Ovary (tissue), 9 donors: ENCODE results near the gene POR. TPM values are rescaled to one million over a fixed set of nuclear protein-coding genes. Genes with fewer than 3 reads are reported as not detected.

Experiments
- DNase-seq, 5 donors: peaks; one replicate each; pipeline ENCODE4 v3.0.0-alpha.2; 2019 to 2020
- H3K27ac ChIP-seq, 2 donors: fragments of 200-600 bp; one replicate each; pipeline versions ENCODE4 v1.5.1 to v1.8.0; 2019 to 2022
- H3K27me3 ChIP-seq: fragments of 200-600 bp; one replicate; pipeline ENCODE4 v1.8.0; 2022
- H3K36me3 ChIP-seq: fragments of 200-600 bp; sonication (generic); one replicate; pipeline ENCODE4 v1.5.1; 2019
- H3K4me1 ChIP-seq: one replicate; pipeline ENCODE4 v1.8.1; 2013; ENCODE audit warnings: mild to moderate bottlenecking, moderate library complexity; ENCODE audit not compliant: insufficient read depth
- H3K4me3 ChIP-seq: fragments of 200-600 bp; sonication (generic); one replicate; pipeline ENCODE4 v1.5.1; 2017
- H3K9me3 ChIP-seq, 2 donors: fragments of 200-600 bp in 1 of 2; sonication (generic) in 1 of 2; one replicate each; pipeline versions ENCODE4 v1.5.1 to v1.8.1; 2013 to 2019; ENCODE audit warnings: mild to moderate bottlenecking in 1 of 2, moderate library complexity in 1 of 2
- CTCF ChIP-seq, 3 donors: fragments of 450-650 bp in 2 of 3; fragments of 200-600 bp in 1 of 3; IDR thresholded peaks; one replicate each; pipeline versions ENCODE4 v1.5.1 to v1.8.0; 2016 to 2022; ENCODE audit warnings: antibody characterized with exemption in 3 of 3, mild to moderate bottlenecking in 1 of 3
- EP300 ChIP-seq: sonication (generic); formaldehyde crosslinking; IDR thresholded peaks from one replicate; pipeline ENCODE4 v1.6.1; 2017; ENCODE audit warnings: antibody characterized with exemption
- POLR2A ChIP-seq: fragments of 450-650 bp; IDR thresholded peaks from one replicate; pipeline ENCODE4 v1.6.1; 2017; ENCODE audit warnings: antibody characterized with exemption, mild to moderate bottlenecking, moderate library complexity
- WGBS, 3 donors: extraction: QIAGEN DNeasy Blood & Tissue Kit in 1 of 3; methylation state at CpG; one replicate each; pipeline versions ENCODE4 v1.1.5 to v1.1.7; 2013 to 2017; 5-methylcytosine and 5-hydroxymethylcytosine counted together
- intact Hi-C, 4 donors: fragments of 100-400 bp; cut with DNase I; formaldehyde crosslinking; loops; one replicate each; pipeline versions ENCODE4 v1.11.0 to v1.15.1; 2022 to 2023
- polyA plus RNA-seq, 2 donors: library from polyadenylated mRNA; stranded (reverse); fragments of 200-250 nt in 1 of 2; fragments of 350-450 nt in 1 of 2; fragmentation: Illumina TruSeq in 1 of 2; extraction: RNeasy Lipid Tissue Mini Kit (QIAGEN cat#74804) in 1 of 2; gene quantifications; one replicate each; pipeline ENCODE4 v1.2.3, GENCODE V29; 2013 to 2014
- total RNA-seq, 7 donors: library from RNA; depleted of rRNA in 2 of 7; stranded (reverse); fragments of >200 nt in 2 of 7; fragmentation: NEBNext Ultra II Directional in 3 of 7; extraction: Animal tissue kit (Norgen Biotek cat#: 25700) in 3 of 7; gene quantifications; one replicate each; pipeline versions ENCODE4 v1.1.0 to v1.2.4, GENCODE V29; 2016 to 2023
- donor health status: DM: no; HTN: no; CAD: no; lungs with moderate emphysema.
- donor health status: DM: no; HTN: no; CAD: no.
- donor health status: Bipolar disorder and iron deficiency.
- donor health status: DM: yes; HTN: yes; CAD: no.
- donor health status: DM: no; HTN: no; CAD: no.
- donor health status: DM: yes; HTN: yes; CAD: no.

The POR gene
- total and polyA plus RNA-seq, 9 donors, result 71.8 to 191 (median 144) TPM

GRCh38 chr7:75867390-75867717 is 47.6 kb upstream of the POR start:
- intact Hi-C loops, result loop anchor here in 1 of 4 donors (2.0 kb wide), 1 partner anchor 153 kb away; no protein-coding TSS in a partner anchor
- 74 to 84% (median 78%) methylated on average over 4 of the region's 4 CpGs for WGBS, 3 donors
- DNase-seq, result no peak

GRCh38 chr7:75868153-75868552 is 46.8 kb upstream of the POR start:
- peaks cover 13% of the 10 kb centered on the region for H3K4me1 ChIP-seq
- H3K36me3 ChIP-seq, result no peaks in the 10 kb centered on the region
- no peak for DNase-seq
- intact Hi-C loops, result no loop called here
- no peak overlapping the region for H3K4me3 ChIP-seq
- no peak overlapping the region for H3K27ac ChIP-seq
- WGBS, 3 donors, result 88 to 95% (median 89%) methylated on average over 2 of the region's 2 CpGs
- no peaks in the 10 kb centered on the region for H3K27me3 ChIP-seq
- TF ChIP-seq POLR2A (no peak), EP300 (no peak), CTCF (IDR thresholded peaks at IDR 0.05) (no peak)
- H3K9me3 ChIP-seq, result no peaks in the 10 kb centered on the region

More at GRCh38 chr7:75867390-75867717, 47.6 kb upstream of the POR start:
- Histone ChIP-seq H3K36me3 (no peaks in the 10 kb centered on the region), H3K4me1 (peaks cover 11% of the 10 kb centered on the region), H3K27ac (no peak overlapping the region), H3K9me3 (no peaks in the 10 kb centered on the region), H3K27me3 (no peaks in the 10 kb centered on the region), H3K4me3 (no peak overlapping the region)
- TF ChIP-seq CTCF (IDR thresholded peaks at IDR 0.05), result no peak
- TF ChIP-seq EP300, result no peak
- no peak for TF ChIP-seq POLR2A

- H3K4me1 ChIP-seq, result peaks cover 10% of the 10 kb centered on the region
- TF ChIP-seq CTCF (IDR thresholded peaks at IDR 0.05) (no peak), POLR2A (no peak), EP300 (no peak)
- H3K36me3 ChIP-seq, result no peaks in the 10 kb centered on the region
- no peak overlapping the region for H3K27ac ChIP-seq
- no peaks in the 10 kb centered on the region for H3K9me3 ChIP-seq
- no peak overlapping the region for H3K4me3 ChIP-seq
- 77 to 89% (median 79%) methylated on average over 7 of the region's 7 CpGs for WGBS, 3 donors
- no peaks in the 10 kb centered on the region for H3K27me3 ChIP-seq
- intact Hi-C loops, result loop anchor here in 2 of 4 donors (10.0 kb wide), 2 partner anchors 125 to 145 kb away; partner anchors contain the start of gene TMEM120A (in 1 of the 2)
- DNase-seq, result no peak
Measured at GRCh38 chr7:75869776-75870379, 45.1 kb upstream of the POR start.

DNA sequence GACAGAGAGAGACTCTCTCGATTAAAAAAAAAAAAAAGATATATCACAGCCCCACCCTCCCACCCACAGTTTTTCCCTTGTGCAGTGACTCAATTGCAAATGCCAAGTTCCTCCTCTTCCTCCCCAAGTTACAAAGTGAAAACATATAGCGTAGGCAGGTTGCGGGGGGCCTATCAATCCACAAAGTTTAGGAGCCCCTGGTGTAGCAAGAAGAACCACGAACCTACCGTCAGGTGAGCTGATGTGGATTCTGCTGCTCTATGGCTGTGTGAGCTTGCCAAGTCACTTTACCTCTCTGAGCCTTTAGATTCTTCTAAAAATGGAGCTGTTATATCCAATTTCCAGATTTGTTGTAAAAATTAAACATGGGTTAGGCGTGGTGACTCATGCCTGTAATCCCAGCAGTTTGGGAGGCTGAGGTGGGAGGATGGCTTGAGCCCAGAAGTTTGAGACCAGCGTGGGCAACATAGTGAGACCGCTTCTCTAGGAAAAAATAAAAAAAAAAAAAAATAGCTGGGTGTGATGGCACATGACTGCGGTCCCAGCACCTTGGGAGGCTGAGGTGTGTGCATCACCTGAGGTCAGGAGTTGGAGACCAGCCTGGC is 44.3 kb upstream of the POR start:
- H3K4me3 ChIP-seq, result no peak overlapping the region
- no peaks in the 10 kb centered on the region for H3K27me3 ChIP-seq
- TF ChIP-seq EP300 (no peak), POLR2A (no peak), CTCF (IDR thresholded peaks at IDR 0.05) (no peak)
- 85 to 88% (median 87%) methylated on average over 9 of the region's 9 CpGs for WGBS, 3 donors
- DNase-seq, result no peak
- intact Hi-C loops, result loop anchor here in 2 of 4 donors (10.0 kb wide), 2 partner anchors 124 to 144 kb away; partner anchors contain the start of gene TMEM120A (in 1 of the 2)
- no peak overlapping the region for H3K27ac ChIP-seq
- no peaks in the 10 kb centered on the region for H3K36me3 ChIP-seq
- no peaks in the 10 kb centered on the region for H3K9me3 ChIP-seq
- H3K4me1 ChIP-seq, result peaks cover 10% of the 10 kb centered on the region
